Liver (tissue), 9 donors: ENCODE results near the gene UBALD1. TPM values are rescaled to one million over a fixed set of nuclear protein-coding genes. Genes with fewer than 3 reads are reported as not detected.

Experiments used
- DNase-seq: peaks from one replicate; pipeline ENCODE4 v3.0.0-alpha.2; 2017; ENCODE audit warnings: low spot score
- H3K27ac ChIP-seq, 2 donors: one replicate each; pipeline ENCODE4 v1.7.0; 2013; ENCODE audit warnings: inconsistent platforms in 2 of 2, low read length in 2 of 2, control low read depth in 1 of 2, low read depth in 1 of 2, mild to moderate bottlenecking in 1 of 2
- H3K27me3 ChIP-seq, 4 donors: one replicate each; pipeline versions ENCODE4 v1.6.1 to v1.7.0; 2013; ENCODE audit warnings: low read length in 3 of 4, inconsistent platforms in 1 of 4, mild to moderate bottlenecking in 1 of 4, moderate library complexity in 1 of 4; ENCODE audit not compliant: control insufficient read depth in 4 of 4, insufficient read depth in 4 of 4
- H3K36me3 ChIP-seq, 4 donors: one replicate each; pipeline versions ENCODE4 v1.6.1 to v1.7.0; 2013; ENCODE audit warnings: low read length in 3 of 4, mild to moderate bottlenecking in 3 of 4, low read depth in 1 of 4, moderate library complexity in 1 of 4; ENCODE audit not compliant: control insufficient read depth in 4 of 4, insufficient read depth in 3 of 4
- H3K4me1 ChIP-seq, 4 donors: one replicate each; pipeline versions ENCODE4 v1.6.1 to v1.7.0; 2013; ENCODE audit warnings: low read length in 3 of 4, mild to moderate bottlenecking in 3 of 4, moderate library complexity in 1 of 4; ENCODE audit not compliant: control insufficient read depth in 4 of 4, insufficient read depth in 4 of 4
- H3K4me3 ChIP-seq, 3 donors: one replicate each; pipeline versions ENCODE4 v1.6.1 to v1.7.0; 2013; ENCODE audit warnings: low read length in 3 of 3, control low read depth in 1 of 3, low read depth in 1 of 3, mild to moderate bottlenecking in 1 of 3
- H3K9ac ChIP-seq, 2 donors: one replicate each; pipeline ENCODE4 v1.7.0; 2013; ENCODE audit warnings: low read length in 2 of 2, mild to moderate bottlenecking in 2 of 2, moderate library complexity in 2 of 2, control low read depth in 1 of 2, low read depth in 1 of 2
- H3K9me3 ChIP-seq, 4 donors: one replicate each; pipeline versions ENCODE4 v1.6.1 to v1.7.0; 2013; ENCODE audit warnings: low read length in 3 of 4; ENCODE audit not compliant: control insufficient read depth in 4 of 4
- ATF3 ChIP-seq: IDR thresholded peaks from 2 replicates; pipeline ENCODE4 v1.6.1; 2016; ENCODE audit warnings: antibody characterized with exemption
- CTCF ChIP-seq: fragments of 150-350 bp; IDR thresholded peaks from 2 replicates; pipeline ENCODE4 v1.5.1; 2017; ENCODE audit warnings: improper control_type of control experiment, low read depth, low read length; ENCODE audit not compliant: missing input control
- EGR1 ChIP-seq, 2 donors: IDR thresholded peaks; 2 replicates each; pipeline ENCODE4 v1.6.1; 2016 to 2018; ENCODE audit warnings: antibody characterized with exemption in 2 of 2, low read depth in 2 of 2
- FOXA1 ChIP-seq: IDR thresholded peaks from 2 replicates; pipeline ENCODE4 v1.6.1; 2016; ENCODE audit warnings: antibody characterized with exemption
- FOXA2 ChIP-seq: IDR thresholded peaks from 2 replicates; pipeline ENCODE4 v1.6.1; 2016; ENCODE audit warnings: antibody characterized with exemption
- GABPA ChIP-seq, 2 donors: IDR thresholded peaks in 1 of 2; conservative IDR thresholded peaks in 1 of 2; 2 replicates each; pipeline ENCODE4 v1.6.1; 2016; ENCODE audit warnings: antibody characterized with exemption in 2 of 2, mild to moderate bottlenecking in 1 of 2, moderate library complexity in 1 of 2
- HNF4A ChIP-seq, 2 donors: conservative IDR thresholded peaks; 2 replicates each; pipeline ENCODE4 v1.6.1; 2016; ENCODE audit warnings: antibody characterized with exemption in 2 of 2, mild to moderate bottlenecking in 2 of 2
- HNF4G ChIP-seq: IDR thresholded peaks from 2 replicates; pipeline ENCODE4 v1.6.1; 2016; ENCODE audit warnings: antibody characterized with exemption
- JUND ChIP-seq, 2 donors: IDR thresholded peaks; 2 replicates each; pipeline ENCODE4 v1.6.1; 2016; ENCODE audit warnings: antibody characterized with exemption in 2 of 2
- MAX ChIP-seq: IDR thresholded peaks from 2 replicates; pipeline ENCODE4 v1.6.1; 2016; ENCODE audit warnings: antibody characterized with exemption
- NR2F2 ChIP-seq: IDR thresholded peaks from 2 replicates; pipeline ENCODE4 v1.6.1; 2016; ENCODE audit warnings: antibody characterized with exemption
- RAD21 ChIP-seq, 2 donors: IDR thresholded peaks; 2 replicates each; pipeline ENCODE4 v1.6.1; 2016; ENCODE audit warnings: antibody characterized with exemption in 2 of 2, mild to moderate bottlenecking in 2 of 2
- REST ChIP-seq: IDR thresholded peaks from 2 replicates; pipeline ENCODE4 v1.6.1; 2016; ENCODE audit warnings: antibody characterized with exemption, mild to moderate bottlenecking
- RXRA ChIP-seq, 2 donors: IDR thresholded peaks; 2 replicates each; pipeline ENCODE4 v1.6.1; 2017 to 2018; ENCODE audit warnings: antibody characterized with exemption in 2 of 2, mild to moderate bottlenecking in 1 of 2
- SP1 ChIP-seq: IDR thresholded peaks from 2 replicates; pipeline ENCODE4 v1.6.1; 2018; ENCODE audit warnings: antibody characterized with exemption, mild to moderate bottlenecking
- TAF1 ChIP-seq: conservative IDR thresholded peaks from 2 replicates; pipeline ENCODE4 v1.6.1; 2016; ENCODE audit warnings: antibody characterized with exemption, mild to moderate bottlenecking
- YY1 ChIP-seq: IDR thresholded peaks from 2 replicates; pipeline ENCODE4 v1.6.1; 2016; ENCODE audit warnings: antibody characterized with exemption, mild to moderate bottlenecking
- WGBS: extraction: QIAGEN DNeasy Blood & Tissue Kit; methylation state at CpG from one replicate; pipeline ENCODE4 v1.1.7; 2013; 5-methylcytosine and 5-hydroxymethylcytosine counted together
- polyA plus RNA-seq, 2 donors: library from polyadenylated mRNA; stranded (reverse) in 1 of 2; unstranded in 1 of 2; fragments of 200-250 nt in 1 of 2; fragments of >200 nt in 1 of 2; fragmentation: Nextera tagmentation in 1 of 2; extraction: Ambion mirVana in 1 of 2; gene quantifications; one replicate each; pipeline versions ENCODE4 v1.2.1 to v1.2.3, GENCODE V29; 2013 to 2015
- total RNA-seq, 2 donors: library from RNA; depleted of rRNA; stranded (reverse); fragments of >200 nt; gene quantifications; one replicate each; pipeline ENCODE4 v1.2.3, GENCODE V29; 2014
- TF ChIP-seq, protein P1 (sequence below): IDR thresholded peaks from 2 replicates; pipeline ENCODE4 v1.6.1; 2016; ENCODE audit warnings: antibody characterized with exemption
- donor health status: healthy.
- donor health status: healthy.
- donor health status: healthy.
- donor health status: healthy.
- donor health status: healthy.

Gene UBALD1
- total and polyA plus RNA-seq, 4 donors: 4.5 to 22.4 (median 7.5) TPM

DNA sequence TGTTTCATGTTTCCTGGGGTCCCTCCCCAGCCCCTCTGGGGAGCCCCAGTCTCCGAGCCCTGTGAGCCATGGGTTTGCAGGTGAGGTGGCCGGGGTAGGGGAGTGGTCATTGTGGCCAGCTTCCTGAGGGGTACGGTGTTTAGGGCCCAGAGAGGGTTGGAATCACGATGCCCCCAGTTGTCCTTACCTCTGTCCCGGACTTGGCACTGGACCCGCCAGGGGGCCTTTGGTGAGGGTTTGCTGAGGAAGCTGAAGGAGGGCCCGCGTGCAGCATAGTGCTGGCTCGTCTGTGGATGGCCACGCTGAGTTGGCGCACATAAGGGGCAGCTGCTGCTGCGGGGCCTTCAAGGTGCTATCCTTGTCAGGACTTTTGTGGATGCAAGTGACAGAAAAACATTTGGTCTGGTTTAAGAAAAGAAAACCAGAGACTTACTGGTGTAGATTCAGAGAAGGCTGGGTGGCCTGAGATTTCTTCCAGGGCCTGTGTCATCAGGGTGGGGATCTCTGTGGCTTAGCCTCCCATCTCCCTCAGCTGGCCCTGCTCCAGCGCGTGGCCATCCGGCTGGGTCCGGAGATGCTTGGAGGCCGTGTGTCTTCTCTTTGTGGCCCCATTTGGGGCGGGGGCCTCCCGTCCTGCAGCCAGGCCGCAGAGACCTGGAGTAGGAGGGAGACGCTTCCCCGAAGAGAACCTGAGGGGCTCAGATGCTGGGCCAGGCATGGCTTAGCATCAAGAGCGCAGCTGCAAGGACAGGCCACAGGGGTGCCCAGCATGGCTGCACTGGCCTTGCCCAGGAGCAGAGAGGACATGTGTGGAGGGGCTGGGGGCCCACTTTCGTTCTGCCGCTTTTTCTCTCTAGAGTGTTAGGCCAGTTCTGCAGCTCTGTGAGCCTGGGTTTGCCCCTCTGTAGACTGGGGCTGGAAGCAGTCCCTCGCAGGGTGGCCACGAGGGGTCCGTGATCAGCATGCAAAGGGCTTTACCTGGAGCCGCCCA is 45.0 kb upstream of the UBALD1 start:
- Histone ChIP-seq H3K9me3 (no peaks in the 10 kb centered on the region), H3K4me1 (peaks cover 11 to 35% (median 24%) of the 10 kb centered on the region in 4 donors), H3K4me3 (no peak overlapping the region), H3K27ac (no peak overlapping the region), H3K27me3 (no peaks in the 10 kb centered on the region), H3K36me3 (peaks cover 0 to 19% (median 11%) of the 10 kb centered on the region in 4 donors), H3K9ac (no peak overlapping the region)
- no peak for TF ChIP-seq TAF1
- no peak for TF ChIP-seq HNF4G
- TF ChIP-seq ATF3: no peak
- no peak for TF ChIP-seq REST
- no peak for TF ChIP-seq GABPA (IDR thresholded peaks at IDR 0.05 in 1 of 2, conservative IDR thresholded peaks at IDR 0.05 in 1 of 2)
- TF ChIP-seq JUND (IDR thresholded peaks at IDR 0.05): no peak
- no peak for TF ChIP-seq FOXA2
- TF ChIP-seq SP1: no peak
- TF ChIP-seq HNF4A (conservative IDR thresholded peaks at IDR 0.05): no peak
- TF ChIP-seq RAD21 (IDR thresholded peaks at IDR 0.05): no peak
- TF ChIP-seq RXRA (IDR thresholded peaks at IDR 0.05): no peak
- TF ChIP-seq NR2F2: no peak
- no peak for TF ChIP-seq CTCF
- 97% methylated on average over 29 of the region's 29 CpGs for WGBS
- DNase-seq: no peak

DNA sequence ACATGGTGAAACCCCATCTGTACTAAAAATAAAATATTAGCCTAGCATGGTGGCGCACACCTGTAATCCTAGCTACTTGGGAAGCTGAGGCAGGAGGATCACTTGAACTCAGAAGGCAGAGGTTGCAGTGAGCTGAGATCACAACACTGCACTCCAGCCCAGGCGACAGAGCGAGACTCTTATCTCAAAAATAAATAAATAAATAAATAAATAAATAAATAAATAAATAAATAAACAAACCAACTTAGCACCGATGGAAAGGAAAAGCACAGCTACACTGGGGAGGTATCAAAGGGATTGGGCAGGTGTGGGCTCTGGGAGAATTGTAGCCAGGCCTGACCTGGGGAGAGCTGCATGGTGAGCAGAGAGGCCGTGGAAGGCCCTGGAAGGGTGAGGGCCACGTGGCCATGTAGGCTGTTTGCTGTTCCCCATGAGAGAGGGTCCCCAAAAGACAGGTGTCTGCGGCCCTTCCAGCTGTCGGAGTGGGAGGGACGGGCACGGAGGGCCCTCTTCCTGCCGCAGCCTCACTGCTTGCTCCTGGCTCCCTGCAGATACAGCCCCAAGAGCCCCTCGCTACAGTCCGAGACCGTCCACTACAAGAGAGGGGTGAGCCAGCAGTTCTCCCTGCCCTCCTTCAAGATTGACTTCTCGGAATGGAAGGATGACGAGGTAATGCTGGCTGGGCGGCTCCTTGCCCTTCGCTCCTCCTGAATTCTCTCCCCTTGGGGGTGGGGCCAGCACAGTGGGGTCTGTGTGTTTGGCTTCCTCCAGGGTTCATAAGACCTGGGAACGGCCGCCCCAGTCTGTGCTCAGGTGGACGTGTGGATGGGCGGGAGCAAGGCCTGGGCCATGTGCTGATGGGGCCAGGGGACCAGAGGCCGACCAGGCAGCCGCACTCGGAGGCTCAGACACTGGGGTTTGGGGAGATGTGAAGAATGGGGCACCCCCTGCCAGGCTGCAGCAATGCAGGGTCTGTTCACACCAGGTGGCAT is 42.3 kb upstream of the UBALD1 start:
- no peak overlapping the region for H3K27ac ChIP-seq
- 94% methylated on average over 25 of the region's 25 CpGs for WGBS
- no peak overlapping the region for H3K4me3 ChIP-seq
- H3K9me3 ChIP-seq: no peaks in the 10 kb centered on the region
- H3K36me3 ChIP-seq: peaks cover 0 to 20% (median 12%) of the 10 kb centered on the region in 4 donors
- H3K4me1 ChIP-seq: peaks cover 10 to 36% (median 22%) of the 10 kb centered on the region in 4 donors
- no peaks in the 10 kb centered on the region for H3K27me3 ChIP-seq
- DNase-seq: no peak
- TF ChIP-seq EGR1 (IDR thresholded peaks at IDR 0.05; ENCODE audit: low read depth in 2 of 2): no peak
- TF ChIP-seq, protein P1, sequence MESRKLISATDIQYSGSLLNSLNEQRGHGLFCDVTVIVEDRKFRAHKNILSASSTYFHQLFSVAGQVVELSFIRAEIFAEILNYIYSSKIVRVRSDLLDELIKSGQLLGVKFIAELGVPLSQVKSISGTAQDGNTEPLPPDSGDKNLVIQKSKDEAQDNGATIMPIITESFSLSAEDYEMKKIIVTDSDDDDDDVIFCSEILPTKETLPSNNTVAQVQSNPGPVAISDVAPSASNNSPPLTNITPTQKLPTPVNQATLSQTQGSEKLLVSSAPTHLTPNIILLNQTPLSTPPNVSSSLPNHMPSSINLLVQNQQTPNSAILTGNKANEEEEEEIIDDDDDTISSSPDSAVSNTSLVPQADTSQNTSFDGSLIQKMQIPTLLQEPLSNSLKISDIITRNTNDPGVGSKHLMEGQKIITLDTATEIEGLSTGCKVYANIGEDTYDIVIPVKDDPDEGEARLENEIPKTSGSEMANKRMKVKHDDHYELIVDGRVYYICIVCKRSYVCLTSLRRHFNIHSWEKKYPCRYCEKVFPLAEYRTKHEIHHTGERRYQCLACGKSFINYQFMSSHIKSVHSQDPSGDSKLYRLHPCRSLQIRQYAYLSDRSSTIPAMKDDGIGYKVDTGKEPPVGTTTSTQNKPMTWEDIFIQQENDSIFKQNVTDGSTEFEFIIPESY: no peak
- no peak for TF ChIP-seq SP1
- no peak for TF ChIP-seq MAX
- no peak for TF ChIP-seq RXRA (IDR thresholded peaks at IDR 0.05)
- TF ChIP-seq HNF4A (conservative IDR thresholded peaks at IDR 0.05): no peak
- no peak for TF ChIP-seq ATF3
- no peak for TF ChIP-seq YY1
- no peak for TF ChIP-seq TAF1
- no peak for TF ChIP-seq HNF4G
- no peak for TF ChIP-seq FOXA1
- no peak for TF ChIP-seq GABPA (IDR thresholded peaks at IDR 0.05 in 1 of 2, conservative IDR thresholded peaks at IDR 0.05 in 1 of 2)
- no peak for TF ChIP-seq FOXA2
- TF ChIP-seq JUND (IDR thresholded peaks at IDR 0.05): no peak
- H3K9ac ChIP-seq: no peak overlapping the region
